NCI-H146 treated with DMSO at 0.1 percent for 48 hours (cell line): ENCODE measurements around the gene IFT43.
A peak's percentile ranks its signal among the peaks of the same experiment; 100 is the strongest.

ENCODE experiments used
- DNase-seq: peaks from one replicate; lab custom pipeline; 2025; ENCODE audit not compliant: unreplicated experiment; lab: John Stamatoyannopoulos, UW

Gene IFT43

DNA sequence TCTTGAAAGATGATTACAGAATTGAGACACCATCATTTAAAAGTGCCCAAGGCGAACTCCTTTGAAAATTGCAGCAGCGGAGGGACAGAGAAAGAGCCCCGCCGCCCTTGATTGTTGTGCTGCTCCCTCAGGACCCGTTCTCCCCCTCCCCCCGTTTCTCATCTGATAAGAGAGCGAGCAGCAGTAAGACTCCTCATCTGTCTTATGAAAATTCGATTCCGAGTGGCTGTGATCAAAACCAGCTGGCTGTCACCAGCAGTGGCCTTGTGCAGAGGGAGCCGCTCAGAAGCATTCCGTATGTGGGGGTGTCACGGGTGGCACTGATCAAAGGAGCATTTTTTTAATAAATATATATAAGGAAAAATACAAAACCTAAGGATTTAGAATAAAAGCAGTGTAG, 88.2 kb downstream of the IFT43 start:
- no peak for DNase-seq

DNA sequence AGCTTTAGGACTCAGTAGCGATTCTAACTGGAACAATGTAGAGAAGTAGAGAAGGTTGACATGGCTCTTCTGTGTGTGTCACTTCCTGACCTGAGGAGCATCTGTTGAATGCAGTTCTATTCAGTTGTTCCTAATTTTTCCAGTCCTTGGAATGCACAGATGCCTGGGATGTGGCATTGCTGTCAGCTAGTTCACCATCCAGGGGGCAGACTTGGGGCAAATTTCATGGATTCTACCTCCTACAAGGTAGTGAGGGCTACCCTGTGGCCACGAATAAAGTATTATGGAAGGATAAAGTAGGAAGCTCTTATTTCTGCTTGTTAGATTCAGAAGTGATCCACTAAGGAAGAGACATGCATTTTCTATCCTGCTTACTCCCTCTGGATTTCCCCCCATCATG, 91.8 kb downstream of the IFT43 start:
- no peak for DNase-seq

DNA sequence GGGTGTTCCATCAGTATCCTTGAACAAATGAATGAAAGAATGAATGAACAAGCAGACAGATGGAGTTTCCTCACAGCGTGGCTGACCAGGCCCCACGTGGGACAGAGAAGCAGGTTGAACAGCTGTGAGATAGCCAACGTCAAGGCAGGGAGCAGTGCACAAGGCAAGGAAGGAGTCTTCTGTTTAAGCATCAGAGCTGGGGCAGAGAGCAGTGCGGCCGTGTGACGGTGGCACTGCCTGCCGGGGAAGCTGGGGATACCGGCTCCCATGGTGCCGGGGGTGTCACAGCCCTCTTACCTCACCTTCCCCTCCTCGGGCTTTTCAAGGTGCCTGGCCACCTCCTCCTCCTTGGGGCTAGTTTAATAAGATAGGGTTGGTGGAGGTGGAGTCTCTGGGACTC, 92.9 kb downstream of the IFT43 start:
- no peak for DNase-seq

DNA sequence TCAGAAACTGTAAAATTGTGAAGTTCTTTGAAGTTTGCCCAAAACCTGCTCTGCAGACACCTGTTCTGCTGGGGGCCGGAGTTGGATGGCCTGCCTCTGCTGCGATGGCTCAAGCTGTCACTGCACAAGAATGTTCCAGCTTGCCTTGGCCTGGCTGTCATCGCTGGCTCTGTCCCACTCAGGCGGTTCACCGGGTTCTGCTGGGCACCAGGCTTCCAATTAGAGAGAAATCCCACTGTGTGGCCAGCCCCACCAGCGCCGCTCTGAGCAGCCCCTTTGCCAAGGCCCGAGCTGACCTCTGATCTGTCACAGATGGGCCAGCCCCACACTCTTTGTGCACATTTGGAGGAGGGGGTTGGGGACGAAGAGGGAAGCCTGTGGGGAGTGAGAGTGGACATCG, 94.5 kb downstream of the IFT43 start:
- no peak for DNase-seq

DNA sequence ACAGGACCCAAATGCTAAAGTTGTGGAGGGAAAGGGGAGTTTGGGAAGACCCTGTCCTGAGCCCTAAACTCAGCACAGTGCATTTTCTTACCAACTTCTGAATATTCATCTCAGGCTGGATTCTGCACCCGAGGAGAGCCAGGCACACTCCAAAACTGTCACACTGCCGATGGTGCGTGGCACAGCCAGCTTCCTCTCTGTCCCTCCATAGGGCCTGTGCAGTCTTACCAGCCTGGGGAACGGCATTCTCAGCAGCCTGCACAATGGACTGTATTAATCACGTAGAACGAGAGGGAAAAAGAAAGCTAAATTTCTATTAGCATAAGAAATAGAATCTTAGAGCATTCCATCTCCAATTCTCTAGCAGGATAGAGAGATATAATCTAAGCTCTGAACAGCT, 94.9 kb downstream of the IFT43 start:
- no peak for DNase-seq

DNA sequence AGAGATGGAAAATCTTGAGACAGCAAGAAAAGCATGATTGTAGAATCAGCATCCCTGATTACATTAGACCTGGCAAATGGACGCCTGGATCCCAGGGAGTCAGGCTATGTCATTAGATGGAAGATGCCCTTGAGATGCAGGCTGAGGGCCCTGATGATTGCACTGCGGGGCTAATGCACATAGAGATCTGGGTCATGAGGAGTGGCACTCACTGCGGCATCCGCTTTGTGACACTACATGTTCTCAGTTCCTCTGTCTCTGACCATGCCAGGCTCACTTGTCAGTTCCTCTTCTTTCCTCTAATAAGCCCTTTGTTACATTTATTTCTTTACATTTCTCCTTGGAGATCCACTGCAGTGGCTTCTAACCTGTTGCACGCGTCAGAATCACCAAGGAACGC, 96.1 kb downstream of the IFT43 start:
- no peak for DNase-seq

DNA sequence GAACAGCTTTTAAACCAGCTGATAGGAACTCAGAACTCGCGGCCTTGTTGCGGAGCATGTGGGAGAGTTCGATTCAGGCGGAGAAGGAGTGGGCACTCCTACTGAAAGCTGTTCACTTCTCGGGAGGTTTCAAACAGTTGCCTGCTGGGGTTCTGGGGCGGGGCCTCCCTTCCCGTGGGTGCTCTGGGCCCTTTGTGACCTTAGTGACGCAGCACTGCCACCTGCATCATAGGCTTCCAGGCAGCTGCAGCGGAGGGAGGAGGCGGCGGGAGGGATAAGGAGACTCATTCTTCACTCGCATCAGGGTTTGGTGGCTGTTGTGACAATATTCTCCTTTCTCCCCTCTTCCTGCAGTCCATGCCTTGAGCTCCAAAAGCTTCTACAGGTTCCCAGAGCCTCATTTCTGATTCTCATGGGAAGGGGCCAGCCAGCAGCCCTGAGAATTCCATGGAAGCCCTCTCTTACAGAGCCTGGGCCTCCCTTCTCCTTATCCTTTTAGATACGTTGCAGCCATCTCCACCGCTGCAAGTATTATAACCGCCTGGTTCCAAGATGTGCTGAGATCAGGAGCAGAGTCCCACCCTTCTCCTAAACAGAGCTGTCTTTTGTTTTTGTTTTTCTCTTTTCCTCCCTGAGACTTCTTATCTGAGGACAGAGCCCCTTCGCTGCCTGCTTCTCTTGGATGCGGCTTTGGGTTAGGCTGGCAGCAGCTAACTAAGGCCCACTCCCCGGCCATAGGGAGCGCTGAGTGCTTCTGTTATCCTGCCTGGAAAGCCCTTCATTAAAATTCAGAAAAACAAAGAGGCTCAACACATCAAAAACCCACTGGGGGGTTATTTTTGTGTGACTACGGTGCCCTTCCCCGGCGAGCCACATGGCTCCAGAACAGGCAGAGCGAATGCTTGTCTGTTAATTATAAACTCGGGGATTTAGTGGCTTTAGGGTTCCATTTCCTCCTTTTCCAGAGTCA, 98.5 kb downstream of the IFT43 start:
- no peak for DNase-seq

DNA sequence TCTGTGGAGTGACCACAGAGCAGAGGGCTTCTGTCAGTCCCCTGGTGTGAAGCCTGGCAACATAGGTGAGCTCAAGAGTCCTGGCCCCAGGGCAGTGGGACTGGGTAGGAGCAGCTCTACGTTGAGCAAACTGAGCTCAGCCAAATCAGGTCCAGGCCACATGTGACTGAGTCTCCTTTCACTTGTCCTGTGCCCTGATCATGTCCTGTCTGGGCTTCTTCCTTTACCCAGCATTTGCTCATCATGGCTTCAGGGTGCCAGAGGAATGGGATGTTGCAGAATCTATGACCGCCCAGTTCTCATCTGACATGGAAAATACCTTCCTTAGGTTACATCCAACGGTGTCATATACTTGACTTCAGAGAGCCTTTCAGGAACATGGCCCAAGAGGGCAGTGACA, 99.8 kb downstream of the IFT43 start:
- DNase-seq, result no peak

DNA sequence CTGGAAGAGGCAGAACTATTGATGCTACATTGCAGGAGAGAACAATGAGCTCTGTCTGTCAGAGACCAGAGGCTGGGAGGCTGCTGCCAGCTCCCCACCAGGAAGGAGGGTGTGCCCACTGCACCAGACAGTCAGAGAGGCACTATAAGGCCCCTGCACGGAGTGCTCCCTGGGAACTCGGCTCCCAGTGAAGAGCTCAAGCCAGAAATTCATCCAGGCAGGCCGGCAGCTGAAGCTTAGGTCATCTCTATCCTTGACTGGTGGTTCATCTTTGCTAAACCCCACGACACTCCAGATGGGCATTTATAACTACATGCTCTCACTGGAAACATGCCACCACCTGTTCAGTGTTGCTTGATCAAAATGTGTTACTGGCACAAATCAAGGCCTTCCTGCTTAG, 101.1 kb downstream of the IFT43 start:
- DNase-seq, result no peak

DNA sequence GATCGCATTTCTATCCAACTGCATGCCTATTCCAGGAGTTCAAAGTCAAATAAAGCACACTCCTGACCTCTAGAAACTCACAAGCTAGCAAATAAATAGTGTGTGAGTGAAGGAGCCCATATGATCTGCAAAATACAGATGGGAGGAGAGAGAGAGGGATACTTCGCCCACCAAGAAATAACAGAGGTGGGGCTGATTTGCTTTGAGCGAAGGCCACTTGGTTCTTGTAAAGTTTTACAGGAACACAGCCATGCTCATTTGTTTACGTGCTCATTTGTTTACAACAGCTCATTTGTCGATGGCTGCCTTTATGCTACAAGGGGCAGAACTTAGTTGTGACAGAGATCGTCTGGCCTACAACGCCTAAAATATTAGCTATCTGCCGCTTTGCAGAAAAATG, 102.8 kb downstream of the IFT43 start:
- no peak for DNase-seq

DNA sequence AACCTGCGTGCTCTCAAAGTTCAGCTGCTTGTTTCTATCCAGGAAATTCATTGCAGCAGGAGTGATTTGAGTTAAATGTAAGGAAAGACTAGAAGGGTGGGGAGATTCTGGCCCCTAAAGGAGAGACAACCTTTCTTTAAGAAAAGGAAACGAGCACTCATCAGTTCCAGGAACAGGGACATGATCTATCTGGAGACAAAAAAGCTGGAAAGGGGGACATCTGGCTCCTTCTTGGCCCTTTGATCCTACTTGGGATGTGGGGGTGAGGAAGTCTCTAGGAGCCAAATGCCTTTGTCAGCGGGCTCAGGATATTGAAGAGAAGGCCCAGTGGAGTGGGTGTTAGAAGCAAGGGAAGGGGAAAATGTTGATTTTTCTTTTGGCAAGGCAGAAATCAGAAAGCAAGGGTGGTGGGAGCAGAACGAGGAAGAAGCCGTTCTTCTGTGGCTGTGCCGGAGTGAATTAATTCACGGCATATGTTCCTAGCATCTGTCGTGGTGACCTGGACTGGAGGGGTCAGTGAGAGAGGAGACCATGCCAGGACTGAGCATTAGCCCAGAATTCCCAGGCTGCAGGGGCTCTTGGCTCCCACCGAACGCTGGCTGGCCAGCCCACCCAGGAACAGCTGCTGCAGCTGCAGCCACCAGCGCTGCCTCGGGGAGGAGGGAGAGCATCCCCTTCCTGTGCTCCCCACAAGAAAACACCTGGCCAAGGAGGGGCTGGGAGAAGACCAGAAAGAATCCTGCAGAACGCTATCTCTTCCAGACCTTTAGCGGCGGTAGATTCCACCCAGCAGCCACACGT, 103.4 kb downstream of the IFT43 start:
- no peak for DNase-seq

DNA sequence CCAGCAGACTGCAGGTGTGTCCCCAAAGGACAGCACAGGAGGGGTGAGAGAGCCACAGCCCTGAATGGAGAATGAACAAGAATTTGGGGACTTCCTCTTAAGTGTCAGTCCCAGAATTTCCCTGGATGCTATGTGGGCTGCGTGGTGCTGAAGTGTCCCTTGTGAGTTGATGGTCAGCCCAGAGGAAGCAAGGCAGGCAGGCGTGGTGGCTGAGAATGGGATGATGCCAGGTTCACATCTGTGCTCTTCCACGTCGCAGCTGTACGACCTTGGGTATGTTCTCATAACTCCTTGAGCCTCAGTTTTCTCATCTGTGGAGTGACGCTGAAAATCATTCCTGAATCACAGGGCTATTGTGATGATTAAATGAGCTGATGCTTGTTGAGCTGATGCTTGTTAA, 104.0 kb downstream of the IFT43 start:
- no peak for DNase-seq

DNA sequence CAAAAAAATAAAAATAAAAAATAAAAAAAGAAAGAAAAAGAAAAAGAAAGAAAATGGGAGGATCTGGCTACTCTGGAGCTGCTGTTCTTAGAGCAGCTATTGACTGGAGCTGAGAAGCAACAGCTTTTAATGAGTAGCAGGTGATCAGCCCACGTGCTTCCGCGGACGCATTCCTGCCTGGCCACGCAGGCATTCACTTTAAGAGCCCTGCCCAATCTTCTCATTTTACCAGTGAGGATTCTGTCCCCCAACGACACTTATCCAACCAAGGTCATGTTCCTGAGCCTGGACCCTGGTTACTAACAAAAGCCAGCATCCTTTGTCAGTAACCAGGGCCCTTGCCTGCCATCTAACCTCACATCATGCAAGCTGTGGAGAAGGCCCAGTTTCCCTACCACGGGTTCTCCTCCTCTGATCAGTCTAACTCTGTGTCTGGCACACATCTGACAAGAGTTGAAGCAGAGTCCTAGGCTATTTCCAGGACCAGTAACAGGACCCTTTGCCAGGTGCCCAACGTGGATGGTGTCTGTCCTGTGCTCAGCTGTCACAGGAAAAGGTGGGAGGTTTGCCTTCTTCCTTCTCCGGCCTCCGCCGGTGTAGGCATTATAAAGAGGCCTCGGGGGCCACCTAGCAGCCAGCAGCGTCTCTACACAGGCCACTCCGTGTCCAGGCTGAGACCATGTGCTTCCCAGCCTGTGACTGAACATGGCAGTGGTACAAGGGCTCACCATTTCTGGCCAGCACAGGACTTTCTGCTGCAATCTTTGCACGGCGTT, 105.2 kb downstream of the IFT43 start:
- DNase-seq, result no peak

DNA sequence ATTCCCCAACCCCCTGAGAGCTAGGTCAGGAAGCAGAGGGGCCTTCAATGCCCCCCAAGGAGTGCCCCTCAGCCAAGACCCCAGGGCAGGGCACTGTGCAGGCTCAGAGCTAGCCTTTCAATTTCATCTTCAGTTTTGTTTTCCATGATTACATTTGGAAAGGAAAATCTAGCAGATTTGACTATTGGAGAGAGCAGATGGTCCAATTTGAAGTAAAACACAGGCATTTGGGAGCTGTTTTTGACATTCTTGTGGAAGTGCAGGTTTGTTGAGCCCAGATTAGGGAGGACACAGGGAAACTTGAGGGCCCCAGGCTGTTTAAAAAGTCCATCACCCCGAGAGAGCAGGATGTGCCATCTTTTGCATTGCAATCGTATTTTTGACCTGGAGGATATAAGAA, 107.5 kb downstream of the IFT43 start:
- no peak for DNase-seq

DNA sequence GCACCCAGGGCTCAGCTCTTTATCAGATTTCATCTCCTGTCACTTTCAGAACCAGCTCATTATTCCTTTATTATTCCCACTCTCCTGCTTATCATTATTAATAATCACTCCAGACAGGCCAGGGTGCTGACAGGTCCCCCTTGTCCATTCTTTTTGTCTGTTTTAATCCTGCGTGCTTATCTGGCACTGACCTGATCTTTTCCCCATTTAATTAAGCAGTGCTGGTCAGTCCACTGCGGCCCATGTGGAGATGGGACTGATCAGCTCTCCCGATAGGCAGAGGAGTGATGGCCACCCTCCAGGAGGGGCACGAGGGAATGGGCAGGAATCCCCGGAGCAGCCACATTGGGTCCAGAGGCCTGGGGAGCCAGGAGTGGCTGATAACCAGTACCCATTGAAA, 110.7 kb downstream of the IFT43 start:
- no peak for DNase-seq

DNA sequence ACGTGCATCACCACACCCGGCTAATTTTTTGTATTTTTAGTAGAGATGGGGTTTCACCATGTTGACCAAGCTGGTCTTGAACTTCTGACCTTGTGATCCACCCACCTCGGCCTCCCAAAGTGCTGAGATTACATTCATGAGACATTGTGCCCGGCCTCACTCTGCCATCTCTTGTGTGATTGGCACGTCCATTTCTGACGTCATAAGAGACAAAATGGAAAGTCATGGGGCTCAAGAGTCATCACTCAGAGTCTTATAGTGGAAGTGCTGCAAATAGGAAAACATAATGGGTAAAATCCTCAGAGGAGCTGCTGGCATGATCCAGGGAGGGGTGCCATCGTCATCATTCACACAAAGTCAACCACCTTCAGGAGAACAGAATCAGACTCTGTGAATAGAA, 112.0 kb downstream of the IFT43 start:
- no peak for DNase-seq

DNA sequence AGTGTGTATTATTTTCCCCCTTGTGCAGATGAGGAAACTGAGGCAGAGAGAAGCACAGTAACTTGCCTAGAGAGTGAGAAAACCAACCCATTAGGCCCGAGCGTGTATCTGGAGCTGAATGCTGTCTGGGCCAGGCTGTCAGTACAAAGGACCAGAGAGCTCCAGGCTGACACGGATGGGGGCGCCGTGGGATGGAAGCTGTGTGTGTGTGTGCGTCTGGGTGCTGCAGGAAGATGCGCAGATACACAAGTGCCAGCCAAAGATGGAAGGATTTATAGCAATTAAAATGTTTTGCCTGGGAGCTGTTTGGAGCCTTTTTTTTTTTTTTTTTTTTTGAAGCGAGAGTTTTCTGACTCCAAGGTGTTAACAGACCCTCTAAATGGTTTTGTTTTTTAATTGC, 112.5 kb downstream of the IFT43 start:
- DNase-seq, result no peak

DNA sequence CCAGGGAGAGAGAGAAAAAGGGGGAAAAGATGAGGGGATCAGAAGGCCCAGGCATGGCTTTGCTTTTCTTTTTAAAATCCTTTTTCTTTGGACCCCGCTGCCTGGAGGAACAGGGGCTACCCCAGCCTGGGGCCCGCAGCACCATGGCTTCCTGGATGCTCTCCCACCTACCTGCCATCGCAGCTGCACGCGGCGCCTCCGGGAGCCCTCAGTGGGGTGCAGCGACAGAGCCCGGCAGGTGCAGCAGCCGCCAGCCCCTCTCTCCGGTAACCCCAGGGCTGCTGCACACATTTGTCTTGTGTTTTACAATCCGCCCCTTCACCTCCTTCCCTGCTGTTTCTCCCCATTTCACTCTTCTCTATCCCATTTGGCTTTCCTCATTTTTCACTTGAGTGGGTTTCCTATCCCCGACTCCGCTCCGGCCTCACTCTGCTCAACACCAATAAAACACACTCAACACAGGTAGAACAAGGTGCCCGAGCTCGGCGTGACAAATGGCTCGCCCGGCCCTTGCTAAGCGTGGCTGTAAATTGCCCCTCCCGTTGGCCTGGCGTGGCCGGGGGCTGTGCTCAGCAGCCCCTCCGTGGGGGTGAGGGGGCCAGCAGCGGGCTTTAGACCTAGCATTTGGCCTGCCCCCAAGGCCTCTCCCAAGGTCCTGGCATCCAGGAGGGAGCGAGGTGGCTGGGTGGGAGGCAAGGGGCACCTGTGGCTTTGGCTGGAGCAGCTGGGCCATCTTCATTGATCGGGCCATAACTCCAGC, 113.5 kb downstream of the IFT43 start:
- peak; percentile 18 for DNase-seq

DNA sequence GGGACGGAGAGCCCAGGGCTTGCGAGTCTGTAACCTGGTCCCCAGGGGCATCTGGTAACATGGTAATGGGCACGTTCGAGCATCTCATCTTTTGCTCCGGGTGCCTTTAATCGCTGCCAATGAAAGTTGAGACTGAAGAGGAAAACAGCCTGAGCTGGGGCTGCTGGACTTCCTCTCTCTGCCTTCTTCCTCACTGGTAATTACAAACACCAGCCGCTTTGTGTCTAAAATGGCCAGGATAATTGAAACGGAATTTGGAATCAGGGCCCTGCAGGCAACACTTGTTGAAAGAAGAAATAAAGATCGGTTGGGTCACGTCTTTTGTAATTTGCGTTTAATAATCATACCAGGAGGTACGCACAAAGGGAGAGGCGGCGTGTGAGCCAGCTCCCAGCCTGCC, 114.7 kb downstream of the IFT43 start:
- DNase-seq, result no peak
